H1 (cell line): ENCODE data around the gene TMEM222. TPM values are rescaled to one million over a fixed set of nuclear protein-coding genes. Genes with fewer than 3 reads are reported as not detected.

Source experiments
- CTCF ChIA-PET: fragments of 300-600 bp; sonication (Branson Sonifier 250); formaldehyde crosslinking; loops from one replicate; lab custom pipeline; 2021; ENCODE audit not compliant: partially characterized antibody; lab: Charles Lee
- POLR2A ChIA-PET: fragments of 300-600 bp; sonication (Branson Sonifier 250); formaldehyde crosslinking; loops from one replicate; lab custom pipeline; 2021; ENCODE audit warnings: inconsistent platforms; ENCODE audit not compliant: partially characterized antibody; lab: Charles Lee
- DNase-seq, 2 experiments: peaks; one replicate each; pipeline versions ENCODE4 v3.0.0 to v3.0.0-alpha.2; 2010 to 2022; ENCODE audit warnings: low spot score in 2 of 2, low read depth in 1 of 2, mixed read lengths in 1 of 2
- FAIRE-seq: peaks from 2 replicates; lab custom pipeline; 2011; peaks lifted over from hg19 to GRCh38; lab: Jason Lieb, UNC
- H2AFZ ChIP-seq: 2 replicates; pipeline ENCODE4 v1.8.1; 2012; ENCODE audit warnings: low read length, inconsistent platforms
- H2AK5ac ChIP-seq: 2 replicates; pipeline ENCODE4 v1.6.1; 2013; ENCODE audit warnings: low read depth, low read length
- H2BK120ac ChIP-seq: replicated peaks from 2 replicates; pipeline ENCODE3; 2013; ENCODE audit warnings: low read depth, low read length, inconsistent platforms
- H2BK12ac ChIP-seq: 2 replicates; pipeline ENCODE4 v1.6.1; 2013; ENCODE audit warnings: low read depth, low read length
- H2BK15ac ChIP-seq: 2 replicates; pipeline ENCODE4 v1.6.1; 2013; ENCODE audit warnings: low read length
- H2BK20ac ChIP-seq: 2 replicates; pipeline ENCODE4 v1.6.1; 2013; ENCODE audit warnings: low read length
- H2BK5ac ChIP-seq: 2 replicates; pipeline ENCODE4 v1.6.1; 2013; ENCODE audit warnings: low read depth, low read length
- H3K14ac ChIP-seq: 2 replicates; pipeline ENCODE4 v1.6.1; 2013; ENCODE audit warnings: inconsistent platforms; ENCODE audit not compliant: insufficient read length
- H3K18ac ChIP-seq: 2 replicates; pipeline ENCODE4 v1.6.1; 2013; ENCODE audit warnings: low read length; ENCODE audit errors: extremely low read depth
- H3K23ac ChIP-seq: 2 replicates; pipeline ENCODE4 v1.6.1; 2013; ENCODE audit warnings: inconsistent platforms; ENCODE audit not compliant: insufficient read length
- H3K23me2 ChIP-seq: 2 replicates; pipeline ENCODE4 v1.6.1; 2013; ENCODE audit warnings: low read depth, low read length
- H3K27ac ChIP-seq: 2 replicates; pipeline ENCODE4 v1.6.1; 2011; ENCODE audit warnings: low read depth, low read length, inconsistent platforms
- H3K27me3 ChIP-seq, 4 experiments: replicated peaks in 1 of 4; 1 replicate in 1 of 4; 2 replicates in 3 of 4; pipeline versions ENCODE4 v1.6.1 to v1.8.1; 2011 to 2013; ENCODE audit warnings: low read length in 3 of 4, mild to moderate bottlenecking in 3 of 4, inconsistent platforms in 2 of 4, mixed read lengths in 2 of 4, moderate library complexity in 1 of 4; ENCODE audit not compliant: control insufficient read depth in 3 of 4, insufficient read depth in 3 of 4; ENCODE audit errors: extremely low read depth in 1 of 4
- H3K36me3 ChIP-seq, 4 experiments: 2 replicates each; pipeline versions ENCODE4 v1.6.1 to v1.8.1; 2011 to 2013; ENCODE audit warnings: mild to moderate bottlenecking in 4 of 4, low read length in 3 of 4, moderate library complexity in 2 of 4, control low read depth in 1 of 4, inconsistent platforms in 1 of 4; ENCODE audit not compliant: insufficient read depth in 4 of 4, control insufficient read depth in 2 of 4
- H3K4ac ChIP-seq: replicated peaks from 2 replicates; pipeline ENCODE3; 2013; ENCODE audit warnings: low read length, low read depth, mixed read lengths, inconsistent platforms; ENCODE audit not compliant: insufficient read length
- H3K4me1 ChIP-seq, 4 experiments: replicated peaks in 1 of 4; 1 replicate in 1 of 4; 2 replicates in 3 of 4; pipeline versions ENCODE4 v1.6.1 to v1.8.1; 2011 to 2013; ENCODE audit warnings: low read length in 3 of 4, inconsistent platforms in 2 of 4, mixed read lengths in 1 of 4; ENCODE audit not compliant: insufficient read depth in 4 of 4, control insufficient read depth in 3 of 4
- H3K4me2 ChIP-seq, 2 experiments: 2 replicates each; pipeline versions ENCODE4 v1.6.1 to v1.8.1; 2011 to 2013; ENCODE audit warnings: low read depth in 2 of 2, low read length in 2 of 2, control low read depth in 1 of 2, inconsistent platforms in 1 of 2, mild to moderate bottlenecking in 1 of 2; ENCODE audit not compliant: insufficient read depth in 1 of 2
- H3K4me3 ChIP-seq, 4 experiments: fragments of 200-600, 300-600 bp in 1 of 4; sonication (generic), shearing (Covaris generic), sonication (Bioruptor Twin) in 1 of 4; 2 replicates each; pipeline versions ENCODE4 v1.5.1 to v1.8.1; 2011 to 2016; ENCODE audit warnings: low read length in 4 of 4, low read depth in 3 of 4, control low read depth in 2 of 4, inconsistent platforms in 2 of 4, mild to moderate bottlenecking in 2 of 4, mixed read lengths in 1 of 4, moderate library complexity in 1 of 4; ENCODE audit not compliant: insufficient read depth in 2 of 4; ENCODE audit errors: extremely low read depth in 1 of 4
- H3K56ac ChIP-seq: replicated peaks from 2 replicates; pipeline ENCODE3; 2013; ENCODE audit warnings: low read depth, mild to moderate bottlenecking, mixed read lengths, low read length, inconsistent platforms; ENCODE audit not compliant: insufficient read length
- H3K79me1 ChIP-seq: 2 replicates; pipeline ENCODE4 v1.6.1; 2013; ENCODE audit warnings: low read depth, low read length, control low read depth
- H3K79me2 ChIP-seq, 2 experiments: 2 replicates each; pipeline versions ENCODE4 v1.6.1 to v1.8.1; 2012 to 2013; ENCODE audit warnings: low read length in 2 of 2, mild to moderate bottlenecking in 2 of 2, inconsistent platforms in 1 of 2; ENCODE audit not compliant: insufficient read depth in 2 of 2, control insufficient read depth in 1 of 2
- H3K9ac ChIP-seq, 4 experiments: replicated peaks in 1 of 4; 1 replicate in 1 of 4; 2 replicates in 3 of 4; pipeline versions ENCODE4 v1.6.1 to v1.8.1; 2011 to 2013; ENCODE audit warnings: low read depth in 3 of 4, low read length in 3 of 4, control low read depth in 2 of 4, mild to moderate bottlenecking in 2 of 4, moderate library complexity in 2 of 4, inconsistent platforms in 1 of 4; ENCODE audit errors: extremely low read depth in 1 of 4
- H3K9me3 ChIP-seq, 2 experiments: 2 replicates each; pipeline versions ENCODE4 v1.6.1 to v1.8.1; 2012 to 2013; ENCODE audit warnings: mild to moderate bottlenecking in 2 of 2, moderate library complexity in 2 of 2, control low read depth in 1 of 2, inconsistent platforms in 1 of 2, low read depth in 1 of 2, low read length in 1 of 2, mixed read lengths in 1 of 2; ENCODE audit not compliant: insufficient read depth in 2 of 2
- H4K20me1 ChIP-seq, 2 experiments: replicated peaks in 1 of 2; 2 replicates each; pipeline versions ENCODE3 to v1.8.1; 2011 to 2013; ENCODE audit warnings: inconsistent platforms in 2 of 2, low read length in 2 of 2, mild to moderate bottlenecking in 1 of 2; ENCODE audit not compliant: insufficient read depth in 2 of 2, control insufficient read depth in 1 of 2
- H4K5ac ChIP-seq: 2 replicates; pipeline ENCODE4 v1.6.1; 2013; ENCODE audit warnings: low read length, low read depth, mixed read lengths, inconsistent platforms; ENCODE audit not compliant: insufficient read length
- H4K8ac ChIP-seq: 2 replicates; pipeline ENCODE4 v1.8.0; 2013; ENCODE audit warnings: mild to moderate bottlenecking, moderate library complexity, low read length, inconsistent platforms; ENCODE audit not compliant: insufficient read depth; ENCODE audit errors: extremely low read depth
- H4K91ac ChIP-seq: replicated peaks from 2 replicates; pipeline ENCODE3; 2013; ENCODE audit warnings: low read length, mixed read lengths, inconsistent platforms; ENCODE audit not compliant: insufficient read length
- BRCA1 ChIP-seq: IDR thresholded peaks from 2 replicates; pipeline ENCODE4 v1.6.1; 2012; ENCODE audit warnings: low read depth, low read length, improper control_type of control experiment
- CTCF ChIP-seq, 3 experiments: IDR thresholded peaks; 1 replicate in 2 of 3; 2 replicates in 1 of 3; pipeline versions ENCODE4 v1.5.1 to v1.6.1; 2011; ENCODE audit warnings: low read length in 3 of 3, mild to moderate bottlenecking in 3 of 3, inconsistent platforms in 2 of 3, low read depth in 1 of 3, moderate library complexity in 1 of 3; ENCODE audit not compliant: insufficient read depth in 1 of 3; ENCODE audit errors: control extremely low read depth in 1 of 3
- GABPA ChIP-seq: IDR thresholded peaks from 2 replicates; pipeline ENCODE4 v1.6.1; 2011; ENCODE audit warnings: mild to moderate bottlenecking, low read length, moderate library complexity, borderline replicate concordance; ENCODE audit not compliant: insufficient read depth
- JUN ChIP-seq: IDR thresholded peaks from 2 replicates; pipeline ENCODE4 v1.6.1; 2011; ENCODE audit warnings: low read depth, mild to moderate bottlenecking, improper control_type of control experiment, low read length
- RAD21 ChIP-seq, 2 experiments: IDR thresholded peaks in 1 of 2; conservative IDR thresholded peaks in 1 of 2; 2 replicates each; pipeline ENCODE4 v1.6.1; 2011; ENCODE audit warnings: low read depth in 2 of 2, low read length in 2 of 2, improper control_type of control experiment in 1 of 2, inconsistent platforms in 1 of 2, mild to moderate bottlenecking in 1 of 2, moderate library complexity in 1 of 2
- SRF ChIP-seq: IDR thresholded peaks from 2 replicates; pipeline ENCODE4 v1.6.1; 2011; ENCODE audit warnings: mild to moderate bottlenecking, low read depth, low read length, moderate library complexity
- TBP ChIP-seq: IDR thresholded peaks from 2 replicates; pipeline ENCODE4 v1.6.1; 2011; ENCODE audit warnings: low read depth, low read length, improper control_type of control experiment
- USF2 ChIP-seq: IDR thresholded peaks from 2 replicates; pipeline ENCODE4 v1.6.1; 2011; ENCODE audit warnings: low read length, improper control_type of control experiment
- WGBS, 2 experiments: shearing (Covaris generic) in 1 of 2; methylation state at CpG; one replicate each; pipeline versions ENCODE4 v1.1.6 to v1.1.7; 2013 to 2015; ENCODE audit warnings: low lambda C conversion rate in 2 of 2, mixed read lengths in 2 of 2, inconsistent platforms in 1 of 2, low coverage in 1 of 2, missing lambda C conversion rate in 1 of 2; ENCODE audit not compliant: insufficient replicate concordance in 2 of 2, insufficient coverage in 1 of 2, insufficient read length in 1 of 2; ENCODE audit errors: extremely low coverage in 1 of 2, missing lambda C conversion rate in 1 of 2; 5-methylcytosine and 5-hydroxymethylcytosine counted together
- polyA plus RNA-seq, 7 experiments: library from polyadenylated mRNA; depleted of rRNA in 3 of 7; stranded (reverse) in 5 of 7; unstranded in 2 of 7; fragments of >200 nt in 5 of 7; fragments of 200-250 nt in 2 of 7; gene quantifications; 1 replicate in 5 of 7; 2 replicates in 1 of 7; 4 replicates in 1 of 7; pipeline versions ENCODE4 v1.2.1 to v1.2.3, GENCODE V29; 2011 to 2013; ENCODE audit warnings: missing spikeins in 2 of 7, mixed read lengths in 2 of 7
- total RNA-seq: library from RNA; stranded (reverse); fragmentation: NEBNext Ultra II Directional; extraction: Animal tissue kit (Norgen Biotek cat#: 25700); gene quantifications from 2 replicates; pipeline ENCODE4 v1.2.1, GENCODE V29; 2021

Gene TMEM222
- total and polyA plus RNA-seq, 2 of the 8 experiments (the other 6 are each of a cell fraction or from before 2014, with no cell fraction given), result 27.0 to 51.8 TPM

- peaks cover 2% of the 10 kb centered on the region; the same call in 1 of the 2 replicates for H3K23me2 ChIP-seq
- POLR2A ChIA-PET, result interaction anchor here (0.6 to 5.0 kb wide), 11 partner anchors 10 to 371 kb away, joined by 3 to 14 read pairs (median 4); partner anchors contain the start of genes CD164L2 and SYTL1
- H4K91ac ChIP-seq, result no peak overlapping the region
- no peak overlapping the region for H3K56ac ChIP-seq
- H3K4me3 ChIP-seq, result no peak overlapping the region
- no peak overlapping the region for H3K14ac ChIP-seq
- no peak overlapping the region for H2BK12ac ChIP-seq
- FAIRE-seq (no peak), DNase-seq (no peak)
- H2AK5ac ChIP-seq, result no peak overlapping the region
- no peak overlapping the region for H3K18ac ChIP-seq
- 84% methylated on average over 13 of the region's 13 CpGs; no CpG with 5 or more reads in 1 of the 2 experiments for WGBS, 2 experiments
- no peak overlapping the region for H2BK120ac ChIP-seq
- H2BK5ac ChIP-seq, result no peak overlapping the region
- CTCF ChIA-PET, result interaction anchor here (0.7 to 28.8 kb wide), 23 partner anchors 8 to 266 kb away, joined by 3 to 625 read pairs (median 4); partner anchors contain the start of genes CD164L2, FCN3 and GPR3
- H3K4me2 ChIP-seq, result no peak overlapping the region
- peaks cover 0 to 2% of the 10 kb centered on the region in 2 experiments for H4K20me1 ChIP-seq
- no peaks in the 10 kb centered on the region for H3K36me3 ChIP-seq
- no peak overlapping the region for H2BK15ac ChIP-seq
- H2AFZ ChIP-seq, result no peak overlapping the region
- H3K27ac ChIP-seq, result no peak overlapping the region
- H4K5ac ChIP-seq, result no peak overlapping the region
- no peaks in the 10 kb centered on the region for H3K27me3 ChIP-seq
- no peaks in the 10 kb centered on the region for H3K9me3 ChIP-seq
- no peak overlapping the region; a peak in 1 of 7 replicates for H3K9ac ChIP-seq
- no peaks in the 10 kb centered on the region for H3K79me2 ChIP-seq
- no peak overlapping the region for H2BK20ac ChIP-seq
- no peak overlapping the region for H3K23ac ChIP-seq
- H3K79me1 ChIP-seq, result no peaks in the 10 kb centered on the region
- peaks cover 3 to 15% (median 6%) of the 10 kb centered on the region in 4 experiments for H3K4me1 ChIP-seq
- H4K8ac ChIP-seq, result no peak overlapping the region
- no peak overlapping the region for H3K4ac ChIP-seq
- TF ChIP-seq JUN, result no peak
- TF ChIP-seq BRCA1, result no peak
- no peak for TF ChIP-seq USF2
- peak in 2 of 3 experiments; percentile 45 to 53; a peak in 2 of 4 replicates for TF ChIP-seq CTCF (IDR thresholded peaks at IDR 0.05; ENCODE audit: control extremely low read depth in 1 of 3, insufficient read depth in 1 of 3, low read depth in 1 of 3, low read length in 3 of 3)
- TF ChIP-seq RAD21 (IDR thresholded peaks at IDR 0.05 in 1 of 2, conservative IDR thresholded peaks at IDR 0.05 in 1 of 2; ENCODE audit: low read depth in 2 of 2, low read length in 2 of 2), result peak; percentile 21 to 58; a peak in 3 of 4 replicates
- TF ChIP-seq TBP, result no peak
- no peak for TF ChIP-seq SRF
- TF ChIP-seq GABPA, result no peak
These were observed 47.1 kb downstream of the TMEM222 start for GRCh38 chr1:27368869-27369582.
